IMR-90 (cell line): ENCODE measurements around the gene EXOC5. TPM values are rescaled to one million over a fixed set of nuclear protein-coding genes. Genes with fewer than 3 reads are reported as not detected.

Experiments
- ATAC-seq: fragments of 200-7000 bp; cut with Tn5 transposase; 2 replicates; pipeline ENCODE4 v1.9.1; 2020; ENCODE audit warnings: low read depth, mild to moderate bottlenecking, moderate library complexity
- BruUV-seq: library from RNA; stranded (reverse); fragments of 400-500 nt; replicated peaks from 2 replicates; lab custom pipeline; 2021; lab: Mats Ljungman, UMichigan
- CTCF ChIA-PET: fragments of 300-600 bp; formaldehyde crosslinking; extraction: SDS; loops from one replicate; lab custom pipeline; 2021; ENCODE audit warnings: antibody characterized with exemption; lab: Yijun Ruan, JAX
- POLR2A ChIA-PET: fragments of 300-600 bp; sonication (Branson Sonifier 250); formaldehyde crosslinking; loops from one replicate; lab custom pipeline; 2022; ENCODE audit warnings: antibody characterized with exemption; ENCODE audit not compliant: unreplicated experiment; lab: Charles Lee
- DNase-seq: peaks from one replicate; pipeline ENCODE4 v3.0.0; 2013
- H2AFZ ChIP-seq: replicated peaks from 2 replicates; pipeline ENCODE3; 2013; ENCODE audit warnings: low read length, mild to moderate bottlenecking; ENCODE audit not compliant: poor library complexity
- H2AK5ac ChIP-seq: 2 replicates; pipeline ENCODE4 v1.6.1; 2013; ENCODE audit warnings: low read depth, low read length, inconsistent platforms
- H2AK9ac ChIP-seq: replicated peaks from 2 replicates; pipeline ENCODE3; 2013; ENCODE audit warnings: mild to moderate bottlenecking, low read depth, low read length, moderate library complexity; ENCODE audit not compliant: poor library complexity
- H2BK120ac ChIP-seq: 2 replicates; pipeline ENCODE4 v1.6.1; 2013; ENCODE audit warnings: low read depth, low read length, inconsistent platforms
- H2BK15ac ChIP-seq: 3 replicates; pipeline ENCODE4 v1.6.1; 2013; ENCODE audit warnings: low read depth, low read length, inconsistent platforms
- H2BK20ac ChIP-seq: 2 replicates; pipeline ENCODE4 v1.6.1; 2013; ENCODE audit warnings: low read depth, mild to moderate bottlenecking, inconsistent platforms, low read length, moderate library complexity
- H2BK5ac ChIP-seq: 2 replicates; pipeline ENCODE4 v1.6.1; 2013; ENCODE audit warnings: mild to moderate bottlenecking, low read depth, low read length, inconsistent platforms; ENCODE audit not compliant: poor library complexity, severe bottlenecking
- H3K14ac ChIP-seq: replicated peaks from 2 replicates; pipeline ENCODE4 v1.6.1; 2013; ENCODE audit warnings: low read depth, low read length, inconsistent platforms
- H3K18ac ChIP-seq: 2 replicates; pipeline ENCODE4 v1.6.1; 2013; ENCODE audit warnings: low read depth, low read length, control low read depth
- H3K23ac ChIP-seq: 2 replicates; pipeline ENCODE4 v1.6.1; 2013; ENCODE audit warnings: low read depth, low read length, inconsistent platforms
- H3K27ac ChIP-seq: 2 replicates; pipeline ENCODE4 v1.5.1; 2013; ENCODE audit warnings: mild to moderate bottlenecking, control low read depth, low read length; ENCODE audit not compliant: insufficient read depth
- H3K27me3 ChIP-seq: 2 replicates; pipeline ENCODE4 v1.6.1; 2013; ENCODE audit warnings: low read length; ENCODE audit not compliant: control insufficient read depth, insufficient read depth
- H3K36me3 ChIP-seq: 2 replicates; pipeline ENCODE4 v1.6.1; 2013; ENCODE audit warnings: low read length, mixed read lengths; ENCODE audit not compliant: control insufficient read depth, insufficient read depth
- H3K4ac ChIP-seq: 2 replicates; pipeline ENCODE4 v1.6.1; 2013; ENCODE audit warnings: low read depth, low read length, inconsistent platforms
- H3K4me1 ChIP-seq: 2 replicates; pipeline ENCODE4 v1.6.1; 2013; ENCODE audit warnings: low read length, mixed read lengths; ENCODE audit not compliant: control insufficient read depth, insufficient read depth
- H3K4me2 ChIP-seq: 2 replicates; pipeline ENCODE4 v1.6.1; 2013; ENCODE audit warnings: low read depth, mild to moderate bottlenecking, control low read depth, low read length, moderate library complexity
- H3K4me3 ChIP-seq: 2 replicates; pipeline ENCODE4 v1.5.1; 2013; ENCODE audit warnings: low read depth, mild to moderate bottlenecking, control low read depth, low read length, moderate library complexity; ENCODE audit not compliant: insufficient read depth
- H3K56ac ChIP-seq: 2 replicates; pipeline ENCODE4 v1.6.1; 2013; ENCODE audit warnings: low read length, inconsistent platforms; ENCODE audit not compliant: insufficient read depth; ENCODE audit errors: extremely low read depth
- H3K79me1 ChIP-seq, 2 experiments: 2 replicates each; pipeline ENCODE4 v1.6.1; 2013; ENCODE audit warnings: low read length in 2 of 2, inconsistent platforms in 1 of 2, low read depth in 1 of 2
- H3K9ac ChIP-seq: 2 replicates; pipeline ENCODE4 v1.6.1; 2013; ENCODE audit warnings: low read depth, low read length, control low read depth
- H3K9me1 ChIP-seq: 2 replicates; pipeline ENCODE4 v1.6.1; 2013; ENCODE audit warnings: low read length, inconsistent platforms; ENCODE audit not compliant: insufficient read depth
- H3K9me3 ChIP-seq: 2 replicates; pipeline ENCODE4 v1.6.1; 2013; ENCODE audit warnings: low read length; ENCODE audit not compliant: control insufficient read depth, insufficient read depth
- H4K20me1 ChIP-seq: 2 replicates; pipeline ENCODE4 v1.6.1; 2013; ENCODE audit warnings: low read length, inconsistent platforms; ENCODE audit not compliant: insufficient read depth
- H4K5ac ChIP-seq: 2 replicates; pipeline ENCODE4 v1.6.1; 2013; ENCODE audit warnings: mild to moderate bottlenecking, low read depth, low read length, control low read depth
- H4K8ac ChIP-seq, 2 experiments: 2 replicates each; pipeline ENCODE4 v1.6.1; 2013; ENCODE audit warnings: low read depth in 2 of 2, low read length in 2 of 2, control low read depth in 1 of 2, inconsistent platforms in 1 of 2
- H4K91ac ChIP-seq: 2 replicates; pipeline ENCODE4 v1.6.1; 2013; ENCODE audit warnings: low read depth, low read length, inconsistent platforms; ENCODE audit not compliant: insufficient read depth
- RFX5 ChIP-seq: IDR thresholded peaks from 2 replicates; pipeline ENCODE4 v1.8.0; 2012; ENCODE audit warnings: low read depth, mild to moderate bottlenecking, low read length, moderate library complexity
- WGBS, 2 experiments: methylation state at CpG; one replicate each; pipeline versions ENCODE4 v1.1.5 to v1.1.7; 2013; ENCODE audit warnings: missing lambda C conversion rate in 2 of 2; ENCODE audit not compliant: insufficient read length in 1 of 2; ENCODE audit errors: extremely low coverage in 2 of 2; 5-methylcytosine and 5-hydroxymethylcytosine counted together
- dilution Hi-C: fragments of 300-500 bp; cut with HindIII; formaldehyde crosslinking; loops from one replicate; pipeline ENCODE4 v1.14.3; 2018; ENCODE audit warnings: low sequenced_read_pairs; ENCODE audit not compliant: unreplicated experiment
- in situ Hi-C: fragments of 300-500 bp; cut with MboI; formaldehyde crosslinking; loops from 3 replicates; pipeline ENCODE4 v1.14.3; 2019; ENCODE audit warnings: low sequenced_read_pairs, inconsistent platforms, mixed read lengths
- intact Hi-C: fragments of 100-400 bp; cut with micrococcal nuclease; formaldehyde crosslinking; loops from 2 replicates; pipeline ENCODE4 v1.10.0; 2022
- polyA plus RNA-seq, 3 experiments: library from polyadenylated mRNA; depleted of rRNA; stranded (reverse); fragments of >200 nt; gene quantifications; 2 replicates each; pipeline ENCODE4 v1.2.3, GENCODE V29; 2012; ENCODE audit warnings: low replicate concordance in 1 of 3
- total RNA-seq: library from RNA; depleted of rRNA; stranded (reverse); fragments of >200 nt; gene quantifications from 2 replicates; pipeline ENCODE4 v1.2.3, GENCODE V29; 2012

The EXOC5 gene
- total and polyA plus RNA-seq, 2 of the 4 experiments (the other 2 are of a cell fraction) = 22.4 to 52.5 TPM

GRCh38 chr14:57290751-57291150, 22.0 kb upstream of the EXOC5 start:
- ChIA-PET POLR2A (no interaction called here), CTCF (no interaction called here)
- Histone ChIP-seq H3K9me1 (no peaks in the 10 kb centered on the region), H2BK15ac (no peak overlapping the region), H3K27ac (no peak overlapping the region), H2AK5ac (no peak overlapping the region), H2AK9ac (no peak overlapping the region), H3K56ac (no peak overlapping the region), H4K8ac (no peak overlapping the region), H3K27me3 (no peaks in the 10 kb centered on the region), H2BK120ac (no peak overlapping the region), H4K5ac (no peak overlapping the region), H3K36me3 (peaks cover 2% of the 10 kb centered on the region), H3K4me1 (no peaks in the 10 kb centered on the region), H3K4ac (no peak overlapping the region), H3K9me3 (no peaks in the 10 kb centered on the region), H3K23ac (no peak overlapping the region), H4K91ac (no peak overlapping the region), H3K14ac (no peak overlapping the region), H2AFZ (no peak overlapping the region), H3K79me1 (no peaks in the 10 kb centered on the region), H2BK20ac (no peak overlapping the region), H3K4me3 (no peak overlapping the region), H3K9ac (no peak overlapping the region), H3K18ac (no peak overlapping the region), H2BK5ac (no peak overlapping the region), H3K4me2 (no peak overlapping the region), H4K20me1 (no peaks in the 10 kb centered on the region)
- 50% methylated on average over 2 of the region's 5 CpGs; no CpG with 5 or more reads in 1 of the 2 experiments for WGBS, 2 experiments
- TF ChIP-seq RFX5 = no peak
- in situ Hi-C loops (no loop called here), dilution Hi-C loops (no loop called here), intact Hi-C loops (no loop called here)
- BruUV-seq = no TSS peak
- no peak for ATAC-seq
- DNase-seq = no peak
